Measurements from ENCODE around the gene GPX3.

GPX3 gene

DNA sequence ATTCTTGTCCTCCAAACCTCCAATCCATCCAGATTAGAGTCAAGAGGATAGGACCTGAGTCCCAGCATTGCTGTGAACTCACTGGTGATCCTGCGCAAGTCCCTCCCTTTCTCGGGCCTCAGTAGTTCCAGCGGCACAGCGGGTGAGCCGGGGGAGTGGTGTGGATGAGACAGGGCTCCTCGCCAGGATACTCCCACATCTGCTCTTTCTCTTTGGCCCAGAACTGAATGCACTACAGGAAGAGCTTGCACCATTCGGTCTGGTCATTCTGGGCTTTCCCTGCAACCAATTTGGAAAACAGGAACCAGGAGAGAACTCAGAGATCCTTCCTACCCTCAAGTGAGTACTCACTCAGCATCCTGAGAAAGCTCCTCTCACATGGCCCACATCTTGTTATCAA, 6.3 kb downstream of the GPX3 start:
- H3K4me3 ChIP-seq (ENCODE audit: low read length): no peak overlapping the region
- DNase-seq (ENCODE audit: low read depth): no peak
- TF ChIP-seq, protein P1, sequence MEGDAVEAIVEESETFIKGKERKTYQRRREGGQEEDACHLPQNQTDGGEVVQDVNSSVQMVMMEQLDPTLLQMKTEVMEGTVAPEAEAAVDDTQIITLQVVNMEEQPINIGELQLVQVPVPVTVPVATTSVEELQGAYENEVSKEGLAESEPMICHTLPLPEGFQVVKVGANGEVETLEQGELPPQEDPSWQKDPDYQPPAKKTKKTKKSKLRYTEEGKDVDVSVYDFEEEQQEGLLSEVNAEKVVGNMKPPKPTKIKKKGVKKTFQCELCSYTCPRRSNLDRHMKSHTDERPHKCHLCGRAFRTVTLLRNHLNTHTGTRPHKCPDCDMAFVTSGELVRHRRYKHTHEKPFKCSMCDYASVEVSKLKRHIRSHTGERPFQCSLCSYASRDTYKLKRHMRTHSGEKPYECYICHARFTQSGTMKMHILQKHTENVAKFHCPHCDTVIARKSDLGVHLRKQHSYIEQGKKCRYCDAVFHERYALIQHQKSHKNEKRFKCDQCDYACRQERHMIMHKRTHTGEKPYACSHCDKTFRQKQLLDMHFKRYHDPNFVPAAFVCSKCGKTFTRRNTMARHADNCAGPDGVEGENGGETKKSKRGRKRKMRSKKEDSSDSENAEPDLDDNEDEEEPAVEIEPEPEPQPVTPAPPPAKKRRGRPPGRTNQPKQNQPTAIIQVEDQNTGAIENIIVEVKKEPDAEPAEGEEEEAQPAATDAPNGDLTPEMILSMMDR (conservative IDR thresholded peaks at IDR 0.05; ENCODE audit: low read length): no peak

DNA sequence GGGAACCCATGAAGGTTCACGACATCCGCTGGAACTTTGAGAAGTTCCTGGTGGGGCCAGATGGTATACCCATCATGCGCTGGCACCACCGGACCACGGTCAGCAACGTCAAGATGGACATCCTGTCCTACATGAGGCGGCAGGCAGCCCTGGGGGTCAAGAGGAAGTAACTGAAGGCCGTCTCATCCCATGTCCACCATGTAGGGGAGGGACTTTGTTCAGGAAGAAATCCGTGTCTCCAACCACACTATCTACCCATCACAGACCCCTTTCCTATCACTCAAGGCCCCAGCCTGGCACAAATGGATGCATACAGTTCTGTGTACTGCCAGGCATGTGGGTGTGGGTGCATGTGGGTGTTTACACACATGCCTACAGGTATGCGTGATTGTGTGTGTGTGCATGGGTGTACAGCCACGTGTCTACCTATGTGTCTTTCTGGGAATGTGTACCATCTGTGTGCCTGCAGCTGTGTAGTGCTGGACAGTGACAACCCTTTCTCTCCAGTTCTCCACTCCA, 7.6 kb downstream of the GPX3 start:
- H3K4me3 ChIP-seq (ENCODE audit: low read length): no peak overlapping the region
- TF ChIP-seq, protein P1 (conservative IDR thresholded peaks at IDR 0.05; ENCODE audit: low read length): no peak

DNA sequence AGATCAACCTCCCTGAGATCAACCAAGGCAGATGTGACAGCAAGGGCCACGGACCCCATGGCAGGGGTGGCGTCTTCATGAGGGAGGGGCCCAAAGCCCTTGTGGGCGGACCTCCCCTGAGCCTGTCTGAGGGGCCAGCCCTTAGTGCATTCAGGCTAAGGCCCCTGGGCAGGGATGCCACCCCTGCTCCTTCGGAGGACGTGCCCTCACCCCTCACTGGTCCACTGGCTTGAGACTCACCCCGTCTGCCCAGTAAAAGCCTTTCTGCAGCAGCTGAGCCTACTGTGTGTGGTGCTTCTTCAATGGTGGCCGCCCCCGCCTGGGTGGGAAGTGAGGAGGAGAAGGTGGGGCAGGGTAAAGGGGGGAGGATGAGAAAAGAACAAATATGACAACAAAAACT, 8.3 kb downstream of the GPX3 start:
- no peak for DNase-seq (ENCODE audit: low read depth)
- TF ChIP-seq, protein P1 (conservative IDR thresholded peaks at IDR 0.05; ENCODE audit: low read length): no peak
- H3K4me3 ChIP-seq (ENCODE audit: low read length): no peak overlapping the region

More for the DNA sequence above, 7.6 kb downstream of the GPX3 start:
- DNase-seq (ENCODE audit: low read depth): no peak

GRCh38 chr5:151029179-151030055, 9.0 kb downstream of the GPX3 start:
- H3K4me3 ChIP-seq (ENCODE audit: low read length): no peak overlapping the region
- TF ChIP-seq, protein P1 (conservative IDR thresholded peaks at IDR 0.05; ENCODE audit: low read length): no peak
- DNase-seq (ENCODE audit: low read depth): no peak

DNA sequence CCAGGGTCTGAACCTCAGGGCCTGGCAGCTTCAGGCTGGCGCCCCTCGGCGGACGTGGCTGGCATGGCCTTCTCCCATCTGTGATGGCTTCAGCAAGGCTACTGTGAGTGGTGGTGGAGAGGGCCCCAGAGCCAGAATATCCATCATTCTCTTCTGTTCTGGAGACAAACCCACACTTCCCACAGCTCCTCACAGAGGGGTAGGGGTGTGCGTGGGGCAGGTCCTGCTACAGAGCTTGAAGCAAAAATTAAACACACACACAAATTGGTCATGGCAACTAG, 9.6 kb downstream of the GPX3 start:
- no peak for DNase-seq (ENCODE audit: low read depth)
- TF ChIP-seq, protein P1 (conservative IDR thresholded peaks at IDR 0.05; ENCODE audit: low read length): no peak
- H3K4me3 ChIP-seq (ENCODE audit: low read length): no peak overlapping the region

- no peak for DNase-seq (ENCODE audit: low read depth)
- TF ChIP-seq, protein P1 (conservative IDR thresholded peaks at IDR 0.05; ENCODE audit: low read length): no peak
- no peak overlapping the region for H3K4me3 ChIP-seq (ENCODE audit: low read length)
Observed at GRCh38 chr5:151030379-151030778, 10.0 kb downstream of the GPX3 start.

- TF ChIP-seq, protein P1 (conservative IDR thresholded peaks at IDR 0.05; ENCODE audit: low read length): no peak
- no peak for DNase-seq (ENCODE audit: low read depth)
- H3K4me3 ChIP-seq (ENCODE audit: low read length): no peak overlapping the region
Observed at GRCh38 chr5:151031554-151031953, 11.2 kb downstream of the GPX3 start.

Data from AG10803 (cell line).